Osteoblast (primary cell): ENCODE results near the gene CCNJ. TPM values are rescaled to one million over a fixed set of nuclear protein-coding genes. Genes with fewer than 3 reads are reported as not detected.

ENCODE experiments used
- DNase-seq: peaks from one replicate; pipeline ENCODE4 v3.0.0; 2011; ENCODE audit warnings: low spot score, mixed read lengths; ENCODE audit not compliant: insufficient read length; ENCODE audit errors: missing footprints
- H2AFZ ChIP-seq: 2 replicates; pipeline ENCODE4 v1.6.0; 2011; ENCODE audit warnings: mild to moderate bottlenecking, low read length
- H3K27ac ChIP-seq: 2 replicates; pipeline ENCODE4 v1.5.1; 2011; ENCODE audit warnings: mild to moderate bottlenecking, low read depth, low read length, moderate library complexity
- H3K27me3 ChIP-seq: 2 replicates; pipeline ENCODE4 v1.6.0; 2012; ENCODE audit warnings: mild to moderate bottlenecking, control low read depth, inconsistent platforms, low read length, moderate library complexity; ENCODE audit not compliant: insufficient read depth
- H3K36me3 ChIP-seq: 2 replicates; pipeline ENCODE4 v1.5.1; 2011; ENCODE audit warnings: mild to moderate bottlenecking, low read length, control low read depth, moderate library complexity; ENCODE audit not compliant: insufficient read depth
- H3K4me1 ChIP-seq: 2 replicates; pipeline ENCODE4 v1.5.1; 2011; ENCODE audit warnings: mild to moderate bottlenecking, low read length, control low read depth, moderate library complexity; ENCODE audit not compliant: insufficient read depth
- H3K4me2 ChIP-seq: 2 replicates; pipeline ENCODE4 v1.6.0; 2011; ENCODE audit warnings: mild to moderate bottlenecking, low read length; ENCODE audit not compliant: insufficient read depth
- H3K4me3 ChIP-seq: fragments of 200-600 bp; sonication (generic); 3 replicates; pipeline ENCODE4 v1.5.1; 2012; ENCODE audit warnings: mild to moderate bottlenecking, low read length, inconsistent platforms; ENCODE audit not compliant: insufficient read depth
- H3K79me2 ChIP-seq: 2 replicates; pipeline ENCODE4 v1.6.0; 2012; ENCODE audit warnings: mild to moderate bottlenecking, low read length, control low read depth, inconsistent platforms; ENCODE audit not compliant: insufficient read depth
- H3K9me3 ChIP-seq: 2 replicates; pipeline ENCODE4 v1.5.1; 2011; ENCODE audit warnings: low read depth, low read length, control low read depth
- H4K20me1 ChIP-seq: 2 replicates; pipeline ENCODE4 v1.6.0; 2012; ENCODE audit warnings: mild to moderate bottlenecking, low read length, control low read depth; ENCODE audit not compliant: insufficient read depth
- CTCF ChIP-seq: IDR thresholded peaks from 2 replicates; pipeline ENCODE4 v1.5.1; 2011; ENCODE audit warnings: mild to moderate bottlenecking, low read depth, low read length, moderate library complexity; ENCODE audit errors: extremely low read depth
- total RNA-seq: library from RNA; depleted of rRNA; stranded (reverse); fragments of >200 nt; gene quantifications from 2 replicates; pipeline ENCODE4 v1.2.3, GENCODE V29; 2012

Gene CCNJ
- total RNA-seq, 1 donor = 5.8 TPM

GRCh38 chr10:96056787-96057186 is 13.4 kb downstream of the CCNJ start:
- Histone ChIP-seq H2AFZ (no peak overlapping the region), H3K4me3 (no peak overlapping the region), H3K4me2 (no peak overlapping the region), H3K27me3 (no peaks in the 10 kb centered on the region), H3K4me1 (no peaks in the 10 kb centered on the region), H3K9me3 (no peaks in the 10 kb centered on the region), H3K79me2 (peaks cover 20% of the 10 kb centered on the region), H4K20me1 (peaks cover 7% of the 10 kb centered on the region), H3K36me3 (peaks cover 21% of the 10 kb centered on the region), H3K27ac (no peak overlapping the region)
- TF ChIP-seq CTCF = no peak
- no peak for DNase-seq

GRCh38 chr10:96061232-96061631 is 17.8 kb downstream of the CCNJ start:
- no peak overlapping the region for H3K4me2 ChIP-seq
- H3K9me3 ChIP-seq = no peaks in the 10 kb centered on the region
- peak; percentile 45 for DNase-seq
- H2AFZ ChIP-seq = no peak overlapping the region
- no peaks in the 10 kb centered on the region for H3K27me3 ChIP-seq
- no peak for TF ChIP-seq CTCF
- no peak overlapping the region for H3K4me3 ChIP-seq
- no peaks in the 10 kb centered on the region for H3K4me1 ChIP-seq
- H3K79me2 ChIP-seq = no peaks in the 10 kb centered on the region
- H4K20me1 ChIP-seq = no peaks in the 10 kb centered on the region
- no peak overlapping the region for H3K27ac ChIP-seq
- H3K36me3 ChIP-seq = peaks cover 21% of the 10 kb centered on the region

GRCh38 chr10:96072674-96073073 is 29.3 kb downstream of the CCNJ start:
- Histone ChIP-seq H3K79me2 (no peaks in the 10 kb centered on the region), H3K27me3 (no peaks in the 10 kb centered on the region), H3K27ac (no peak overlapping the region), H3K4me1 (peaks cover 9% of the 10 kb centered on the region), H3K9me3 (no peaks in the 10 kb centered on the region), H3K4me2 (no peak overlapping the region), H2AFZ (no peak overlapping the region), H3K36me3 (no peaks in the 10 kb centered on the region), H3K4me3 (no peak overlapping the region), H4K20me1 (no peaks in the 10 kb centered on the region)
- no peak for DNase-seq
- no peak for TF ChIP-seq CTCF

- Histone ChIP-seq H3K27ac (no peak overlapping the region), H3K4me3 (no peak overlapping the region), H3K9me3 (no peaks in the 10 kb centered on the region), H3K36me3 (no peaks in the 10 kb centered on the region), H3K4me1 (peaks cover 9% of the 10 kb centered on the region), H3K27me3 (no peaks in the 10 kb centered on the region), H3K79me2 (no peaks in the 10 kb centered on the region), H3K4me2 (peak overlapping the region; percentile 2), H4K20me1 (no peaks in the 10 kb centered on the region), H2AFZ (no peak overlapping the region)
- no peak for TF ChIP-seq CTCF
- peak; percentile 69 for DNase-seq
Observed at GRCh38 chr10:96073722-96074121, 30.3 kb downstream of the CCNJ start.
